ENCODE results near the gene E4F1. TPM values are rescaled to one million over a fixed set of nuclear protein-coding genes. Genes with fewer than 3 reads are reported as not detected.

Gene E4F1
- polyA plus RNA-seq, 2 donors = 19.9 to 31.0 TPM

- H3K36me3 ChIP-seq (ENCODE audit: control insufficient read depth in 2 of 2, insufficient read depth in 2 of 2, low read length in 1 of 2) = peaks cover 11 to 32% of the 10 kb centered on the region in 2 donors
- peaks cover 0 to 15% of the 10 kb centered on the region in 2 donors for H3K4me1 ChIP-seq (ENCODE audit: control insufficient read depth in 2 of 2, insufficient read depth in 2 of 2, low read length in 1 of 2)
- WGBS, 2 donors = 54 to 60% methylated on average over 9 of the region's 9 CpGs
- no peaks in the 10 kb centered on the region for H3K9me3 ChIP-seq (ENCODE audit: control insufficient read depth in 2 of 2, insufficient read depth in 1 of 2, low read depth in 1 of 2, low read length in 1 of 2)
- no peak overlapping the region for H3K4me3 ChIP-seq (ENCODE audit: low read depth in 1 of 2, low read length in 2 of 2)
- no peak overlapping the region for H3K27ac ChIP-seq (ENCODE audit: low read depth in 2 of 2, low read length in 1 of 2)
- no peaks in the 10 kb centered on the region for H3K27me3 ChIP-seq (ENCODE audit: control insufficient read depth in 1 of 2, insufficient read depth in 2 of 2, low read length in 2 of 2)
These were observed 2.9 kb downstream of the E4F1 start for GRCh38 chr16:2226245-2226793.

GRCh38 chr16:2226918-2227317, 3.5 kb downstream of the E4F1 start:
- H3K27ac ChIP-seq (ENCODE audit: low read depth in 2 of 2, low read length in 1 of 2) = no peak overlapping the region
- WGBS, 2 donors = 84 to 88% methylated on average over 6 of the region's 6 CpGs
- H3K4me1 ChIP-seq (ENCODE audit: control insufficient read depth in 2 of 2, insufficient read depth in 2 of 2, low read length in 1 of 2) = peaks cover 0 to 19% of the 10 kb centered on the region in 2 donors
- peaks cover 11 to 38% of the 10 kb centered on the region in 2 donors for H3K36me3 ChIP-seq (ENCODE audit: control insufficient read depth in 2 of 2, insufficient read depth in 2 of 2, low read length in 1 of 2)
- H3K4me3 ChIP-seq (ENCODE audit: low read depth in 1 of 2, low read length in 2 of 2) = no peak overlapping the region
- no peaks in the 10 kb centered on the region for H3K9me3 ChIP-seq (ENCODE audit: control insufficient read depth in 2 of 2, insufficient read depth in 1 of 2, low read depth in 1 of 2, low read length in 1 of 2)
- H3K27me3 ChIP-seq (ENCODE audit: control insufficient read depth in 1 of 2, insufficient read depth in 2 of 2, low read length in 2 of 2) = no peaks in the 10 kb centered on the region

- Histone ChIP-seq H3K4me3 (ENCODE audit: low read depth in 1 of 2, low read length in 2 of 2) (no peak overlapping the region), H3K4me1 (ENCODE audit: control insufficient read depth in 2 of 2, insufficient read depth in 2 of 2, low read length in 1 of 2) (peaks cover 0 to 19% of the 10 kb centered on the region in 2 donors), H3K9me3 (ENCODE audit: control insufficient read depth in 2 of 2, insufficient read depth in 1 of 2, low read depth in 1 of 2, low read length in 1 of 2) (no peaks in the 10 kb centered on the region), H3K27me3 (ENCODE audit: control insufficient read depth in 1 of 2, insufficient read depth in 2 of 2, low read length in 2 of 2) (no peaks in the 10 kb centered on the region), H3K36me3 (ENCODE audit: control insufficient read depth in 2 of 2, insufficient read depth in 2 of 2, low read length in 1 of 2) (peaks cover 22 to 52% of the 10 kb centered on the region in 2 donors), H3K27ac (ENCODE audit: low read depth in 2 of 2, low read length in 1 of 2) (no peak overlapping the region)
- WGBS, 2 donors = 86 to 90% methylated on average over 25 of the region's 25 CpGs
These were observed 4.9 kb downstream of the E4F1 start for GRCh38 chr16:2228161-2228824.

GRCh38 chr16:2229091-2229490, 5.7 kb downstream of the E4F1 start:
- no peaks in the 10 kb centered on the region for H3K9me3 ChIP-seq (ENCODE audit: control insufficient read depth in 2 of 2, insufficient read depth in 1 of 2, low read depth in 1 of 2, low read length in 1 of 2)
- 90 to 93% methylated on average over 12 of the region's 12 CpGs for WGBS, 2 donors

GRCh38 chr16:2229632-2230250, 6.3 kb downstream of the E4F1 start:
- H3K27ac ChIP-seq (ENCODE audit: low read depth in 2 of 2, low read length in 1 of 2) = no peak overlapping the region
- 91 to 93% methylated on average over 23 of the region's 23 CpGs for WGBS, 2 donors
- H3K4me3 ChIP-seq (ENCODE audit: low read depth in 1 of 2, low read length in 2 of 2) = no peak overlapping the region
- H3K9me3 ChIP-seq (ENCODE audit: control insufficient read depth in 2 of 2, insufficient read depth in 1 of 2, low read depth in 1 of 2, low read length in 1 of 2) = no peaks in the 10 kb centered on the region
- no peaks in the 10 kb centered on the region for H3K27me3 ChIP-seq (ENCODE audit: control insufficient read depth in 1 of 2, insufficient read depth in 2 of 2, low read length in 2 of 2)
- H3K36me3 ChIP-seq (ENCODE audit: control insufficient read depth in 2 of 2, insufficient read depth in 2 of 2, low read length in 1 of 2) = peaks cover 26 to 65% of the 10 kb centered on the region in 2 donors
- H3K4me1 ChIP-seq (ENCODE audit: control insufficient read depth in 2 of 2, insufficient read depth in 2 of 2, low read length in 1 of 2) = peaks cover 0 to 19% of the 10 kb centered on the region in 2 donors

More at GRCh38 chr16:2229091-2229490, 5.7 kb downstream of the E4F1 start:
- H3K4me1 ChIP-seq (ENCODE audit: control insufficient read depth in 2 of 2, insufficient read depth in 2 of 2, low read length in 1 of 2) = peaks cover 0 to 19% of the 10 kb centered on the region in 2 donors
- H3K4me3 ChIP-seq (ENCODE audit: low read depth in 1 of 2, low read length in 2 of 2) = no peak overlapping the region
- no peak overlapping the region for H3K27ac ChIP-seq (ENCODE audit: low read depth in 2 of 2, low read length in 1 of 2)
- peaks cover 26 to 60% of the 10 kb centered on the region in 2 donors for H3K36me3 ChIP-seq (ENCODE audit: control insufficient read depth in 2 of 2, insufficient read depth in 2 of 2, low read length in 1 of 2)
- H3K27me3 ChIP-seq (ENCODE audit: control insufficient read depth in 1 of 2, insufficient read depth in 2 of 2, low read length in 2 of 2) = no peaks in the 10 kb centered on the region

- Histone ChIP-seq H3K4me1 (ENCODE audit: control insufficient read depth in 2 of 2, insufficient read depth in 2 of 2, low read length in 1 of 2) (peaks cover 0 to 19% of the 10 kb centered on the region in 2 donors), H3K36me3 (ENCODE audit: control insufficient read depth in 2 of 2, insufficient read depth in 2 of 2, low read length in 1 of 2) (peaks cover 26 to 71% of the 10 kb centered on the region in 2 donors), H3K9me3 (ENCODE audit: control insufficient read depth in 2 of 2, insufficient read depth in 1 of 2, low read depth in 1 of 2, low read length in 1 of 2) (no peaks in the 10 kb centered on the region), H3K4me3 (ENCODE audit: low read depth in 1 of 2, low read length in 2 of 2) (no peak overlapping the region), H3K27ac (ENCODE audit: low read depth in 2 of 2, low read length in 1 of 2) (no peak overlapping the region), H3K27me3 (ENCODE audit: control insufficient read depth in 1 of 2, insufficient read depth in 2 of 2, low read length in 2 of 2) (no peaks in the 10 kb centered on the region)
- 82 to 85% methylated on average over 13 of the region's 13 CpGs for WGBS, 2 donors
These were observed 7.0 kb downstream of the E4F1 start for GRCh38 chr16:2230376-2230775.

GRCh38 chr16:2231016-2231931, 7.9 kb downstream of the E4F1 start:
- no peak overlapping the region for H3K27ac ChIP-seq (ENCODE audit: low read depth in 2 of 2, low read length in 1 of 2)
- no peaks in the 10 kb centered on the region for H3K27me3 ChIP-seq (ENCODE audit: control insufficient read depth in 1 of 2, insufficient read depth in 2 of 2, low read length in 2 of 2)

GRCh38 chr16:2232094-2232990, 9.0 kb downstream of the E4F1 start:
- Histone ChIP-seq H3K9me3 (ENCODE audit: control insufficient read depth in 2 of 2, insufficient read depth in 1 of 2, low read depth in 1 of 2, low read length in 1 of 2) (no peaks in the 10 kb centered on the region), H3K4me1 (ENCODE audit: control insufficient read depth in 2 of 2, insufficient read depth in 2 of 2, low read length in 1 of 2) (peaks cover 6 to 31% of the 10 kb centered on the region in 2 donors), H3K27me3 (ENCODE audit: control insufficient read depth in 1 of 2, insufficient read depth in 2 of 2, low read length in 2 of 2) (peaks cover 0 to 9% of the 10 kb centered on the region in 2 donors), H3K36me3 (ENCODE audit: control insufficient read depth in 2 of 2, insufficient read depth in 2 of 2, low read length in 1 of 2) (peaks cover 26 to 75% of the 10 kb centered on the region in 2 donors), H3K27ac (ENCODE audit: low read depth in 2 of 2, low read length in 1 of 2) (no peak overlapping the region), H3K4me3 (ENCODE audit: low read depth in 1 of 2, low read length in 2 of 2) (no peak overlapping the region)
- WGBS, 2 donors = 91% methylated on average over 41 of the region's 41 CpGs

More at GRCh38 chr16:2231016-2231931, 7.9 kb downstream of the E4F1 start:
- Histone ChIP-seq H3K36me3 (ENCODE audit: control insufficient read depth in 2 of 2, insufficient read depth in 2 of 2, low read length in 1 of 2) (peaks cover 26 to 78% of the 10 kb centered on the region in 2 donors), H3K4me3 (ENCODE audit: low read depth in 1 of 2, low read length in 2 of 2) (no peak overlapping the region), H3K4me1 (ENCODE audit: control insufficient read depth in 2 of 2, insufficient read depth in 2 of 2, low read length in 1 of 2) (peaks cover 0 to 24% of the 10 kb centered on the region in 2 donors), H3K9me3 (ENCODE audit: control insufficient read depth in 2 of 2, insufficient read depth in 1 of 2, low read depth in 1 of 2, low read length in 1 of 2) (no peaks in the 10 kb centered on the region)
- WGBS, 2 donors = 66 to 77% methylated on average over 29 of the region's 29 CpGs

Data from esophagus (tissue), 2 donors.